ENCODE measurements around the gene VPS16. TPM values are rescaled to one million over a fixed set of nuclear protein-coding genes. Genes with fewer than 3 reads are reported as not detected.

The VPS16 gene
- total and polyA plus RNA-seq, 2 of the 13 experiments (the other 11 are each of a cell fraction or from before 2014, with no cell fraction given), result 34.2 to 35.4 TPM

GRCh38 chr20:2909953-2910352 lies 69.4 kb downstream of the VPS16 start:
- H3K4me3 ChIP-seq (replicated peaks in 1 of 3; ENCODE audit: insufficient read depth in 1 of 3, low read depth in 2 of 3, low read length in 3 of 3), result no peak overlapping the region
- TF ChIP-seq BHLHE40 (IDR thresholded peaks at IDR 0.05; ENCODE audit: low read length) (no peak), SNRNP70 (IDR thresholded peaks at IDR 0.05; ENCODE audit: low read depth, low read length) (no peak), FOXC1 (CRISPR knock-in tag; IDR thresholded peaks at IDR 0.05; ENCODE audit: borderline replicate concordance) (no peak), EP300 (IDR thresholded peaks at IDR 0.05; ENCODE audit: low read depth in 2 of 2, low read length in 2 of 2) (no peak), EP300 (CRISPR knock-in tag; IDR thresholded peaks at IDR 0.05; ENCODE audit: borderline replicate concordance) (no peak), SMYD3 (CRISPR knock-in tag; IDR thresholded peaks at IDR 0.05) (no peak), ATM (IDR thresholded peaks at IDR 0.05; ENCODE audit: borderline replicate concordance) (no peak), ETS1 (CRISPR knock-in tag; IDR thresholded peaks at IDR 0.05) (no peak), ZNF619 (CRISPR knock-in tag; IDR thresholded peaks at IDR 0.05) (no peak), SP4 (CRISPR knock-in tag; IDR thresholded peaks at IDR 0.05) (no peak), ZNF660 (CRISPR knock-in tag; IDR thresholded peaks at IDR 0.05; ENCODE audit: borderline replicate concordance, low read depth) (no peak), NCOA1 (CRISPR knock-in tag; IDR thresholded peaks at IDR 0.05) (no peak), SP5 (CRISPR knock-in tag; IDR thresholded peaks at IDR 0.05; ENCODE audit: borderline replicate concordance, low read depth) (no peak), HNF4G (IDR thresholded peaks at IDR 0.05; ENCODE audit: borderline replicate concordance, low read depth, low read length) (no peak), HNF4G (CRISPR knock-in tag; IDR thresholded peaks at IDR 0.05; ENCODE audit: borderline replicate concordance, low read depth) (no peak), AGO2 (optimal IDR thresholded peaks at IDR 0.05; ENCODE audit: low read depth, low read length) (no peak), SIN3B (IDR thresholded peaks at IDR 0.05; ENCODE audit: low read length) (no peak), DR1 (CRISPR knock-in tag; IDR thresholded peaks at IDR 0.05) (no peak), FIP1L1 (IDR thresholded peaks at IDR 0.05; ENCODE audit: borderline replicate concordance, insufficient read depth, low read depth, low read length) (no peak), BCL3 (CRISPR knock-in tag; IDR thresholded peaks at IDR 0.05) (no peak), ZBTB7A (CRISPR knock-in tag; IDR thresholded peaks at IDR 0.05) (no peak), SUZ12 (IDR thresholded peaks at IDR 0.05; ENCODE audit: low read depth, low read length) (no peak)
- no peak overlapping the region for H3K9ac ChIP-seq (ENCODE audit: insufficient read depth, low read depth, low read length)
- H3K27ac ChIP-seq (ENCODE audit: extremely low read length, insufficient read depth, low read length), result no peak overlapping the region
- no peaks in the 10 kb centered on the region for H3K9me3 ChIP-seq (ENCODE audit: low read length)
- in situ Hi-C loops (cut with HindIII; ENCODE audit: extremely low pct_ligation_motif_present, low pct_unique_long_range_greater_than_20kb) (no loop called here), intact Hi-C loops (cut with micrococcal nuclease; ENCODE audit: unreplicated experiment) (loop anchor here (5.0 to 10.0 kb wide), 2 partner anchors 92 to 135 kb away; partner anchors contain the start of genes GNRH2 and MRPS26)
- no peaks in the 10 kb centered on the region for H3K27me3 ChIP-seq (ENCODE audit: control insufficient read depth in 1 of 2, insufficient read depth in 2 of 2, low read length in 2 of 2)
- FAIRE-seq (no peak), ATAC-seq (no peak), DNase-seq (ENCODE audit: low spot score) (no peak)
- H4K20me1 ChIP-seq (ENCODE audit: insufficient read depth, low read length), result no peaks in the 10 kb centered on the region
- POLR2A ChIA-PET, result no interaction called here
- no TSS peak for BruUV-seq (replicated peaks)
- H3K4me2 ChIP-seq (ENCODE audit: low read depth, low read length), result no peak overlapping the region
- CTCF ChIA-PET (ENCODE audit: low intra/inter-chr PET ratio, low total read pairs), result no interaction called here
- H3K79me2 ChIP-seq (ENCODE audit: insufficient read depth, low read length), result peaks cover 3% of the 10 kb centered on the region
- H3K36me3 ChIP-seq (replicated peaks in 1 of 2; ENCODE audit: control insufficient read depth in 1 of 2, insufficient read depth in 2 of 2, low read length in 2 of 2), result no peaks in the 10 kb centered on the region
- no peak overlapping the region for H2AFZ ChIP-seq (ENCODE audit: low read length)
- H3K4me1 ChIP-seq (ENCODE audit: insufficient read depth, low read length), result no peaks in the 10 kb centered on the region
- WGBS (ENCODE audit: low lambda C conversion rate), result 98% methylated on average over 2 of the region's 2 CpGs

Measured in HepG2 (cell line).